Breast epithelium (tissue), 4 donors: Measurements from ENCODE around the gene LBHD1. TPM values are rescaled to one million over a fixed set of nuclear protein-coding genes. Genes with fewer than 3 reads are reported as not detected.

Source experiments
- DNase-seq, 2 donors: peaks; one replicate each; pipeline ENCODE4 v3.0.0-alpha.2; 2019; ENCODE audit warnings: low spot score in 2 of 2
- H3K27ac ChIP-seq, 2 donors: fragments of 200-600 bp; sonication (generic) in 1 of 2; one replicate each; pipeline ENCODE4 v1.5.1; 2016 to 2019; ENCODE audit warnings: mild to moderate bottlenecking in 1 of 2
- H3K27me3 ChIP-seq, 2 donors: fragments of 200-600 bp; sonication (generic) in 1 of 2; one replicate each; pipeline versions ENCODE4 v1.5.1 to v1.6.0; 2017 to 2019; ENCODE audit warnings: control low read depth in 1 of 2, mild to moderate bottlenecking in 1 of 2
- H3K36me3 ChIP-seq: fragments of 200-600 bp; one replicate; pipeline ENCODE4 v1.5.1; 2019
- H3K4me1 ChIP-seq, 2 donors: fragments of 200-600 bp; sonication (generic); one replicate each; pipeline ENCODE4 v1.5.1; 2016 to 2019; ENCODE audit warnings: control low read depth in 1 of 2
- H3K4me3 ChIP-seq, 3 donors: fragments of 200-600 bp; sonication (generic); 1 replicate in 2 of 3; 2 replicates in 1 of 3; pipeline ENCODE4 v1.5.1; 2016 to 2019; ENCODE audit warnings: mild to moderate bottlenecking in 3 of 3, moderate library complexity in 2 of 3
- H3K9me3 ChIP-seq, 2 donors: fragments of 200-600 bp; sonication (generic) in 1 of 2; one replicate each; pipeline ENCODE4 v1.5.1; 2016 to 2019; ENCODE audit warnings: control low read depth in 1 of 2
- POLR2A ChIP-seq: fragments of 450-650 bp; IDR thresholded peaks from one replicate; pipeline ENCODE4 v1.6.1; 2016; ENCODE audit warnings: antibody characterized with exemption, mild to moderate bottlenecking, moderate library complexity
- POLR2AphosphoS5 ChIP-seq, 3 donors: sonication (generic); formaldehyde crosslinking; IDR thresholded peaks; one replicate each; pipeline ENCODE4 v1.6.1; 2017; ENCODE audit warnings: antibody characterized with exemption in 3 of 3
- intact Hi-C: fragments of 100-400 bp; cut with DNase I; formaldehyde crosslinking; loops from one replicate; pipeline ENCODE4 v1.15.1; 2023; ENCODE audit warnings: low total_unique reads
- total RNA-seq, 3 donors: library from RNA; depleted of rRNA; stranded (reverse); fragments of >200 nt; gene quantifications; one replicate each; pipeline ENCODE4 v1.1.0, GENCODE V29; 2016
- TF ChIP-seq, protein P1 (sequence below), 3 donors: fragments of 450-650 bp; IDR thresholded peaks; one replicate each; pipeline ENCODE4 v1.5.1; 2016 to 2017; ENCODE audit warnings: antibody characterized with exemption in 3 of 3, mild to moderate bottlenecking in 3 of 3, moderate library complexity in 3 of 3

Gene LBHD1
- total RNA-seq, 3 donors from 2014 or later = 4.3 to 6.0 (median 5.6) TPM

DNA sequence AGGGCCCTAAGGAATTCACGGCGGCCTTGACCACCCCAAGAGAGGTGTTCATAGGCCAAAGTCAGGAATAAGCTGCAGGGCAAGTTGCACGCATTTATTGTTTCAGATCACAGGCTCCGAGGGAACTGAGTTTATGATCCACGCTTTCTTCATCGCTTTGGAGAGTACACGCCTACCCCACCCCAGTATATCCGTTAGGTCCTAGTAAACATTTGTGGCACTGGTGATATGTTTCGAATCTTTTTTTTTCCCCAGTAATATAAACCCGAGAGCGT, 26.5 kb downstream of the LBHD1 start:
- Histone ChIP-seq H3K4me3 (peak overlapping the region; percentile 85 to 96 (median 96)), H3K27me3 (no peaks in the 10 kb centered on the region), H3K4me1 (peaks cover 5 to 10% of the 10 kb centered on the region in 2 donors), H3K9me3 (no peaks in the 10 kb centered on the region), H3K36me3 (peaks cover 5% of the 10 kb centered on the region), H3K27ac (peak overlapping the region; percentile 89 to 95)
- intact Hi-C loops = no loop called here
- TF ChIP-seq, protein P1, sequence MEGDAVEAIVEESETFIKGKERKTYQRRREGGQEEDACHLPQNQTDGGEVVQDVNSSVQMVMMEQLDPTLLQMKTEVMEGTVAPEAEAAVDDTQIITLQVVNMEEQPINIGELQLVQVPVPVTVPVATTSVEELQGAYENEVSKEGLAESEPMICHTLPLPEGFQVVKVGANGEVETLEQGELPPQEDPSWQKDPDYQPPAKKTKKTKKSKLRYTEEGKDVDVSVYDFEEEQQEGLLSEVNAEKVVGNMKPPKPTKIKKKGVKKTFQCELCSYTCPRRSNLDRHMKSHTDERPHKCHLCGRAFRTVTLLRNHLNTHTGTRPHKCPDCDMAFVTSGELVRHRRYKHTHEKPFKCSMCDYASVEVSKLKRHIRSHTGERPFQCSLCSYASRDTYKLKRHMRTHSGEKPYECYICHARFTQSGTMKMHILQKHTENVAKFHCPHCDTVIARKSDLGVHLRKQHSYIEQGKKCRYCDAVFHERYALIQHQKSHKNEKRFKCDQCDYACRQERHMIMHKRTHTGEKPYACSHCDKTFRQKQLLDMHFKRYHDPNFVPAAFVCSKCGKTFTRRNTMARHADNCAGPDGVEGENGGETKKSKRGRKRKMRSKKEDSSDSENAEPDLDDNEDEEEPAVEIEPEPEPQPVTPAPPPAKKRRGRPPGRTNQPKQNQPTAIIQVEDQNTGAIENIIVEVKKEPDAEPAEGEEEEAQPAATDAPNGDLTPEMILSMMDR (IDR thresholded peaks at IDR 0.05) = no peak
- TF ChIP-seq POLR2A (no peak), POLR2AphosphoS5 (IDR thresholded peaks at IDR 0.05) (no peak)
- DNase-seq = no peak

DNA sequence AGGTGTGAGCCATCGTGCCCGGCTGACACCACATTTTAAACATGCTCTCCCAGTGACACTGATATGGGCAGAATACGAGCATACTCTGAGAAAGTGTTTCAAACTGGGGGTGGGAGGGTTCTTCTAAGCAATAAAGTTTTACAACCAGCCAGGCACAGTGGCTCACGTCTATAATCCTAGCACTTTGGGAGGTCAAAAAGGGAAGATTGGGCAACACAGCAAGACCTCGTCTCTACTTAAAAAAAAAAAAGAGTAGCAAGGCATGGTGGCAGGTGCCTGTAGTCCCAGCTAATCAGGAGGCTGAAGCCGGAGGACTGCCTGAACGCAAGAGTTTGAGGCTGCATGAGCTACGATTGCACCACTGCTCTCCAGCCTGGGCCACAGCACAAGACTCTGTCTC, 27.8 kb downstream of the LBHD1 start:
- Histone ChIP-seq H3K9me3 (no peaks in the 10 kb centered on the region), H3K27me3 (no peaks in the 10 kb centered on the region), H3K36me3 (peaks cover 5% of the 10 kb centered on the region), H3K4me1 (peaks cover 5 to 10% of the 10 kb centered on the region in 2 donors), H3K27ac (no peak overlapping the region), H3K4me3 (no peak overlapping the region)
- TF ChIP-seq POLR2A (no peak), POLR2AphosphoS5 (IDR thresholded peaks at IDR 0.05) (no peak)
- TF ChIP-seq, protein P1 (IDR thresholded peaks at IDR 0.05) = no peak
- DNase-seq = no peak
- intact Hi-C loops = no loop called here

DNA sequence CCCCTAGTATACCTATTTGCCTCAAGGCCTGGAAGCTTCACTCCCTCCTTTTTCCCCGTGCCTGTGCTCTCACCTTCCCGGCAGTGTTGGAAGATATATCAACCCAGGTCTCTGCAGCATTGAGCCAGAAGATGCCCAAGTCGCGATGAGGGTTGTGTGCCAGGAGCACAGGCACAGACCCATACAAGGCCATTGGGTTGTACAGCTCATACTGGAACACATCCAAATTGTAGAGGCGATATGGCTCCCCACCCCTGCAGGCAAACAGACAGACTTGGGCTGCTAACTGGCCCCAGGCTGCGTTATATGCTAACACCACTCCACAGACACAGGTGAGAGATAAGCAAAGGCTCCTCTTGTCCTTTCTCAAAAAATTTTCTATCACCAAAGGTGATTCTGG, 39.6 kb downstream of the LBHD1 start:
- Histone ChIP-seq H3K9me3 (no peaks in the 10 kb centered on the region), H3K27me3 (no peaks in the 10 kb centered on the region), H3K4me1 (no peaks in the 10 kb centered on the region), H3K4me3 (no peak overlapping the region), H3K36me3 (no peaks in the 10 kb centered on the region), H3K27ac (no peak overlapping the region)
- intact Hi-C loops = no loop called here
- DNase-seq = no peak
- TF ChIP-seq, protein P1 (IDR thresholded peaks at IDR 0.05) = no peak
- no peak for TF ChIP-seq POLR2AphosphoS5 (IDR thresholded peaks at IDR 0.05)
- TF ChIP-seq POLR2A = no peak

DNA sequence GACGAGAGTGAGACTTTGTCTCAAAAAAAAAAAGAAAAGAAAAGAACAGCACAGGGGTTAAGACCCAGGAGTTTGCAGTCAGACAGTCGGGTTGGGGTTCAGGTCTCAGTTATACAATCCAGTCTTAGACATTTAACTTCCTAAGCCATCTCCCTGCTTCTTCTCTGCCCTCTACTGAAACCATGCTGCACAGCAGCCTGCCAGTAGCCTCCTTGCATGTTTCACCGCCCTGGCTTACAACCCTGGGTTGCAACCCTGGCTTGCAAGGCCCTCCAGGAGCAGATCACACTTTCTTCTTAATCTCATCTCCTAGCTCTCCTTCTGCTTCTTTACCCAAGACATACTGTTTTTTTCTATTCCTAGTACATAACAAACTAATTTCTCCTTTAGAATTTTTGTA, 44.4 kb downstream of the LBHD1 start:
- intact Hi-C loops = no loop called here
- H3K36me3 ChIP-seq = peaks cover 9% of the 10 kb centered on the region
- H3K9me3 ChIP-seq = no peaks in the 10 kb centered on the region
- no peak for DNase-seq
- H3K4me1 ChIP-seq = no peaks in the 10 kb centered on the region
- TF ChIP-seq, protein P1 (IDR thresholded peaks at IDR 0.05) = no peak
- TF ChIP-seq POLR2A (no peak), POLR2AphosphoS5 (IDR thresholded peaks at IDR 0.05) (no peak)
- no peak overlapping the region for H3K4me3 ChIP-seq
- H3K27ac ChIP-seq = no peak overlapping the region
- H3K27me3 ChIP-seq = no peaks in the 10 kb centered on the region

DNA sequence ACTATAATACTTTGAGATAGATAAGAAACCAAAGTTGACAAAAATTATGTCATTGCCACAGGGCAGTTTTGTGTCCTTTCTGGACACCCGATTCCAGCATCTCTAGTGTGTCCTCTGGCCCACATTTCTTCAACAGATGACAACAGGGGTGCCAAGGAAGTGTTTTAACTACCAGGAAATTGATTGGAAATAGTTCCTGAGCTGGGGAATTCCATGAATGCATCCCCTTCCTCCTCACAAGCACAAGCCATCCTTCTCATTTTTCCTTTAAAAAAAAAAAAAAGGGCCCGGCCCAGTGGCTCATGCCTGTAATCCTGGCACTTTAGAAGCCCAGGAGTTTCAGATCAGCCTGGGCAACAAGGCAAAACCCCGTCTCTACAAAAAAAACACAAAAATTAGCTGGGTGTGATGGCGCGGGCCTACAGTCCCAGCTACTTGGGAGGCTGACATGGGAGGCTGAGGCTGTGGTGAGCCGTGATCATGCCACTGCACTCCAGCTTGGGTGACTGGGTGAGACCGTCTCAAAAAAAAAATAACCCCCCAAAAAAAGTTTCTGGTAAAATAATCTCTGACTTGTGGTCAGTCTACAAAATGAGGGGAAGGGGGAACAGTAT, 49.5 kb downstream of the LBHD1 start:
- DNase-seq = no peak
- TF ChIP-seq POLR2A (no peak), POLR2AphosphoS5 (IDR thresholded peaks at IDR 0.05) (no peak)
- TF ChIP-seq, protein P1 (IDR thresholded peaks at IDR 0.05) = no peak
- no peaks in the 10 kb centered on the region for H3K27me3 ChIP-seq
- H3K36me3 ChIP-seq = peaks cover 9% of the 10 kb centered on the region
- H3K9me3 ChIP-seq = no peaks in the 10 kb centered on the region
- peaks cover 3 to 7% of the 10 kb centered on the region in 2 donors for H3K4me1 ChIP-seq
- H3K27ac ChIP-seq = peak overlapping the region; percentile 88 to 91
- intact Hi-C loops = no loop called here
- H3K4me3 ChIP-seq = peak overlapping the region; percentile 60 to 92 (median 81)
